HepG2 (cell line): ENCODE results near the gene GRIN3A. TPM values are rescaled to one million over a fixed set of nuclear protein-coding genes. Genes with fewer than 3 reads are reported as not detected.

ENCODE experiments used
- ATAC-seq: fragments of 200-7000 bp; cut with Tn5 transposase; 3 replicates; pipeline ENCODE4 v1.9.1; 2020; ENCODE audit warnings: mild to moderate bottlenecking, moderate library complexity
- BruUV-seq: library from RNA; stranded (reverse); fragments of 400-500 nt; replicated peaks from 2 replicates; lab custom pipeline; 2021; lab: Mats Ljungman, UMichigan
- CTCF ChIA-PET: fragments of 300-600 bp; formaldehyde crosslinking; extraction: SDS; loops from one replicate; lab custom pipeline; 2021; ENCODE audit warnings: low total read pairs, inconsistent platforms, low intra/inter-chr PET ratio; lab: Yijun Ruan, JAX
- POLR2A ChIA-PET: fragments of 350-600 bp; sonication (Branson Sonifier 250); formaldehyde crosslinking; loops from one replicate; lab custom pipeline; 2020; ENCODE audit warnings: antibody characterized with exemption, inconsistent platforms; lab: Yijun Ruan, JAX
- DNase-seq: peaks from one replicate; pipeline ENCODE4 v3.0.0-alpha.2; 2015; ENCODE audit warnings: low spot score
- FAIRE-seq: peaks from 3 replicates; lab custom pipeline; 2011; peaks lifted over from hg19 to GRCh38; lab: Jason Lieb, UNC
- H2AFZ ChIP-seq: one replicate; pipeline ENCODE4 v1.6.1; 2011; ENCODE audit warnings: low read length, inconsistent platforms
- H3K27ac ChIP-seq: fragments of 300-600 bp; 3 replicates; pipeline ENCODE4 v1.8.0; 2011; ENCODE audit warnings: mixed run types, mild to moderate bottlenecking, mixed read lengths, low read length, inconsistent platforms; ENCODE audit not compliant: insufficient read depth; ENCODE audit errors: extremely low read length
- H3K27me3 ChIP-seq, 2 experiments: fragments of 200-600 bp in 1 of 2; 2 replicates in 1 of 2; 3 replicates in 1 of 2; pipeline versions ENCODE4 v1.6.0 to v1.8.0; 2011; ENCODE audit warnings: low read length in 2 of 2, mild to moderate bottlenecking in 2 of 2, moderate library complexity in 2 of 2, inconsistent platforms in 1 of 2; ENCODE audit not compliant: insufficient read depth in 2 of 2, control insufficient read depth in 1 of 2
- H3K36me3 ChIP-seq, 2 experiments: fragments of 200-600 bp in 1 of 2; replicated peaks in 1 of 2; 2 replicates in 1 of 2; 3 replicates in 1 of 2; pipeline versions ENCODE4 v1.5.1 to v1.8.0; 2011; ENCODE audit warnings: low read length in 2 of 2, inconsistent platforms in 1 of 2; ENCODE audit not compliant: insufficient read depth in 2 of 2, control insufficient read depth in 1 of 2
- H3K4me1 ChIP-seq: 2 replicates; pipeline ENCODE4 v1.5.1; 2012; ENCODE audit warnings: low read length, inconsistent platforms; ENCODE audit not compliant: insufficient read depth
- H3K4me2 ChIP-seq: 2 replicates; pipeline ENCODE4 v1.6.0; 2011; ENCODE audit warnings: low read depth, low read length, inconsistent platforms
- H3K4me3 ChIP-seq, 3 experiments: fragments of 200-600 bp in 1 of 3; sonication (generic), shearing (Covaris generic) in 1 of 3; replicated peaks in 1 of 3; 2 replicates each; pipeline ENCODE4 v1.5.1; 2011 to 2016; ENCODE audit warnings: low read length in 3 of 3, inconsistent platforms in 2 of 3, low read depth in 2 of 3, mild to moderate bottlenecking in 2 of 3, control low read depth in 1 of 3, mixed read lengths in 1 of 3; ENCODE audit not compliant: insufficient read depth in 1 of 3
- H3K79me2 ChIP-seq: one replicate; pipeline ENCODE4 v1.6.1; 2011; ENCODE audit warnings: low read length, inconsistent platforms; ENCODE audit not compliant: insufficient read depth
- H3K9ac ChIP-seq: 2 replicates; pipeline ENCODE4 v1.6.0; 2011; ENCODE audit warnings: mild to moderate bottlenecking, low read depth, low read length, inconsistent platforms; ENCODE audit not compliant: insufficient read depth
- H3K9me3 ChIP-seq: 2 replicates; pipeline ENCODE4 v1.5.1; 2012; ENCODE audit warnings: mild to moderate bottlenecking, low read length
- H4K20me1 ChIP-seq: 2 replicates; pipeline ENCODE4 v1.6.0; 2011; ENCODE audit warnings: inconsistent platforms, mild to moderate bottlenecking, low read length, moderate library complexity; ENCODE audit not compliant: insufficient read depth
- BRCA1 ChIP-seq: sonication (generic); formaldehyde crosslinking; IDR thresholded peaks from 2 replicates; pipeline ENCODE4 v1.4.0; 2020; ENCODE audit warnings: missing genetic modification reagents
- HMGA1 ChIP-seq: sonication (generic); formaldehyde crosslinking; conservative IDR thresholded peaks from 2 replicates; pipeline ENCODE4 v1.4.0; 2020; ENCODE audit warnings: missing genetic modification reagents
- IKZF4 ChIP-seq: sonication (generic); formaldehyde crosslinking; IDR thresholded peaks from 2 replicates; pipeline ENCODE4 v1.5.1; 2020; ENCODE audit warnings: borderline replicate concordance, mild to moderate bottlenecking, low read depth, missing genetic modification reagents; ENCODE audit errors: not compliant biosample characterization
- IRX3 ChIP-seq: sonication (generic); formaldehyde crosslinking; IDR thresholded peaks from 2 replicates; pipeline ENCODE4 v1.8.1; 2023; ENCODE audit warnings: mild to moderate bottlenecking, low read depth, missing genetic modification reagents, borderline replicate concordance
- MTA1 ChIP-seq: sonication (generic); formaldehyde crosslinking; IDR thresholded peaks from 2 replicates; pipeline ENCODE4 v1.4.0; 2020; ENCODE audit warnings: missing genetic modification reagents, mild to moderate bottlenecking, borderline replicate concordance
- PHF8 ChIP-seq: sonication (generic); formaldehyde crosslinking; IDR thresholded peaks from 2 replicates; pipeline ENCODE4 v1.5.0; 2020; ENCODE audit warnings: missing genetic modification reagents
- ZBTB38 ChIP-seq: sonication (generic); formaldehyde crosslinking; IDR thresholded peaks from 2 replicates; pipeline ENCODE4 v1.5.1; 2020; ENCODE audit warnings: mild to moderate bottlenecking, missing genetic modification reagents
- ZBTB40 ChIP-seq, 2 experiments: fragments of 450-650 bp in 1 of 2; sonication (generic) in 1 of 2; formaldehyde crosslinking in 1 of 2; IDR thresholded peaks; 2 replicates each; pipeline versions ENCODE4 v1.6.1 to v1.8.0; 2016 to 2022; ENCODE audit warnings: antibody characterized with exemption in 1 of 2, mild to moderate bottlenecking in 1 of 2, missing genetic modification reagents in 1 of 2
- ZEB1 ChIP-seq: IDR thresholded peaks from 2 replicates; pipeline ENCODE4 v1.6.1; 2012; ENCODE audit warnings: mild to moderate bottlenecking, low read depth, inconsistent platforms; ENCODE audit not compliant: insufficient replicate concordance
- ZNF136 ChIP-seq: sonication (generic); formaldehyde crosslinking; IDR thresholded peaks from 2 replicates; pipeline ENCODE4 v1.8.1; 2022; ENCODE audit warnings: low read depth, mild to moderate bottlenecking, moderate library complexity, missing genetic modification reagents
- ZNF207 ChIP-seq: fragments of 450-650 bp; IDR thresholded peaks from 2 replicates; pipeline ENCODE4 v1.6.1; 2016; ENCODE audit warnings: antibody characterized with exemption, borderline replicate concordance
- ZNF496 ChIP-seq: sonication (generic); formaldehyde crosslinking; IDR thresholded peaks from 2 replicates; pipeline ENCODE4 v1.8.1; 2023; ENCODE audit warnings: mild to moderate bottlenecking, moderate library complexity, missing genetic modification reagents; ENCODE audit not compliant: insufficient replicate concordance
- ZNF550 ChIP-seq: sonication (generic); formaldehyde crosslinking; IDR thresholded peaks from 2 replicates; pipeline ENCODE4 v1.4.0; 2020; ENCODE audit warnings: mild to moderate bottlenecking, missing genetic modification reagents, borderline replicate concordance
- ZNF710 ChIP-seq: sonication (generic); formaldehyde crosslinking; IDR thresholded peaks from 2 replicates; pipeline ENCODE4 v1.5.0; 2020; ENCODE audit warnings: mild to moderate bottlenecking, missing genetic modification reagents, borderline replicate concordance
- in situ Hi-C: cut with HindIII; loops from 2 replicates; pipeline ENCODE4 v1.10.0; 2017; ENCODE audit warnings: low pct_unique_long_range_greater_than_20kb; ENCODE audit not compliant: extremely low pct_ligation_motif_present
- intact Hi-C: fragments of 100-400 bp; cut with micrococcal nuclease; formaldehyde crosslinking; loops from one replicate; pipeline ENCODE4 v1.10.0; 2022; ENCODE audit not compliant: unreplicated experiment
- polyA plus RNA-seq, 8 experiments: library from polyadenylated mRNA; depleted of rRNA in 3 of 8; stranded (reverse) in 7 of 8; unstranded in 1 of 8; fragments of >200 nt; fragmentation: Illumina TruSeq in 4 of 8; extraction: Trizol in 4 of 8; gene quantifications; 2 replicates each; pipeline versions ENCODE4 v1.2.1 to v1.2.3, GENCODE V29; 2011 to 2016; ENCODE audit warnings: low read depth in 4 of 8, missing spikeins in 1 of 8, mixed read lengths in 1 of 8; ENCODE audit not compliant: insufficient read depth in 1 of 8
- total RNA-seq, 5 experiments: library from RNA; depleted of rRNA; stranded (reverse); fragments of >200 nt; fragmentation: Illumina TruSeq; extraction: Trizol; gene quantifications; 2 replicates each; pipeline ENCODE4 v1.2.3, GENCODE V29; 2016; ENCODE audit warnings: low read depth in 1 of 5

The GRIN3A gene
- total and polyA plus RNA-seq, 2 of the 13 experiments (the other 11 are each of a cell fraction or from before 2014, with no cell fraction given): not detected

GRCh38 chr9:101564252-101564651 is 174.2 kb downstream of the GRIN3A start:
- BruUV-seq: no TSS peak
- no peaks in the 10 kb centered on the region for H3K27me3 ChIP-seq
- H3K4me2 ChIP-seq: no peak overlapping the region
- H2AFZ ChIP-seq: no peak overlapping the region
- no peaks in the 10 kb centered on the region for H4K20me1 ChIP-seq
- H3K9me3 ChIP-seq: no peaks in the 10 kb centered on the region
- H3K4me1 ChIP-seq: no peaks in the 10 kb centered on the region
- FAIRE-seq (no peak), ATAC-seq (no peak), DNase-seq (no peak)
- H3K9ac ChIP-seq: no peak overlapping the region
- H3K27ac ChIP-seq: no peak overlapping the region
- intact Hi-C loops: loop anchor here (10.0 kb wide), 1 partner anchor 449 kb away; no protein-coding TSS in a partner anchor
- ChIA-PET POLR2A (no interaction called here), CTCF (no interaction called here)
- no peaks in the 10 kb centered on the region for H3K79me2 ChIP-seq
- H3K4me3 ChIP-seq: no peak overlapping the region
- in situ Hi-C loops: no loop called here
- H3K36me3 ChIP-seq: peaks cover 7 to 40% of the 10 kb centered on the region in 2 experiments
- TF ChIP-seq BRCA1: no peak
- TF ChIP-seq PHF8 (CRISPR knock-in tag): no peak
- no peak for TF ChIP-seq ZNF496 (CRISPR knock-in tag)
- no peak for TF ChIP-seq ZBTB38 (CRISPR knock-in tag)
- no peak for TF ChIP-seq ZEB1
- no peak for TF ChIP-seq MTA1
- TF ChIP-seq ZNF207: no peak
- TF ChIP-seq ZNF550 (CRISPR knock-in tag): no peak
- TF ChIP-seq ZBTB40 (IDR thresholded peaks at IDR 0.05): no peak
- TF ChIP-seq ZBTB40 (CRISPR knock-in tag; IDR thresholded peaks at IDR 0.05): no peak
- no peak for TF ChIP-seq HMGA1
- no peak for TF ChIP-seq IKZF4 (CRISPR knock-in tag)
- no peak for TF ChIP-seq ZNF136
- TF ChIP-seq IRX3 (CRISPR knock-in tag): no peak
- no peak for TF ChIP-seq ZNF710 (CRISPR knock-in tag)
